NCI-H510A treated with DMSO at 0.1 percent for 48 hours (cell line): Measurements from ENCODE around the gene EVI5.
"Not testable (repeated sequence)": the region's sequence is repeated elsewhere in the genome, so short reads cannot be mapped to it uniquely, and the experiment has no call there.

Experiments
- DNase-seq: peaks from one replicate; lab custom pipeline; 2025; lab: John Stamatoyannopoulos, UW

Gene EVI5

GRCh38 chr1:92690212-92690906 lies 94.5 kb downstream of the EVI5 start:
- no peak for DNase-seq

GRCh38 chr1:92679980-92680379 lies 104.9 kb downstream of the EVI5 start:
- no peak for DNase-seq

GRCh38 chr1:92663775-92664174 lies 121.1 kb downstream of the EVI5 start:
- DNase-seq: no peak

GRCh38 chr1:92662048-92662447 lies 122.9 kb downstream of the EVI5 start:
- no peak for DNase-seq

GRCh38 chr1:92657701-92658100 lies 127.2 kb downstream of the EVI5 start:
- DNase-seq: no peak

- no peak for DNase-seq
Observed at GRCh38 chr1:92655197-92655801, 129.6 kb downstream of the EVI5 start.

- DNase-seq: no peak
Observed at GRCh38 chr1:92653605-92654381, 131.1 kb downstream of the EVI5 start.

GRCh38 chr1:92640686-92641085 lies 144.2 kb downstream of the EVI5 start:
- not testable (repeated sequence) for DNase-seq

- no peak for DNase-seq
Observed at GRCh38 chr1:92638498-92638897, 146.4 kb downstream of the EVI5 start.

- DNase-seq: not testable (repeated sequence)
Observed at GRCh38 chr1:92635203-92635602, 149.7 kb downstream of the EVI5 start.

- DNase-seq: peak; percentile 21
Observed at GRCh38 chr1:92623187-92623778, 161.6 kb downstream of the EVI5 start.

- DNase-seq: no peak
Observed at GRCh38 chr1:92619466-92620189, 165.3 kb downstream of the EVI5 start.

GRCh38 chr1:92601044-92601443 lies 183.9 kb downstream of the EVI5 start:
- no peak for DNase-seq

GRCh38 chr1:92599184-92599583 lies 185.7 kb downstream of the EVI5 start:
- DNase-seq: peak; percentile 11

GRCh38 chr1:92589361-92589760 lies 195.5 kb downstream of the EVI5 start:
- DNase-seq: not testable (repeated sequence)

GRCh38 chr1:92587445-92587844 lies 197.5 kb downstream of the EVI5 start:
- DNase-seq: no peak

- no peak for DNase-seq
Observed at GRCh38 chr1:92585831-92586230, 199.1 kb downstream of the EVI5 start.

GRCh38 chr1:92584810-92585209 lies 200.1 kb downstream of the EVI5 start:
- DNase-seq: not testable (repeated sequence)

GRCh38 chr1:92583821-92584760 lies 200.8 kb downstream of the EVI5 start:
- DNase-seq: no peak

- no peak for DNase-seq
Observed at GRCh38 chr1:92577261-92577895, 207.5 kb downstream of the EVI5 start.
